Gastroesophageal sphincter (tissue), 3 donors: Measurements from ENCODE around the gene OXNAD1.

ENCODE experiments used
- POLR2A ChIP-seq, 2 donors: fragments of 450-650 bp; IDR thresholded peaks; one replicate each; pipeline ENCODE4 v1.6.1; 2017; ENCODE audit warnings: antibody characterized with exemption in 2 of 2, mild to moderate bottlenecking in 2 of 2, moderate library complexity in 1 of 2
- POLR2AphosphoS5 ChIP-seq: sonication (generic); formaldehyde crosslinking; IDR thresholded peaks from one replicate; pipeline ENCODE4 v1.6.1; 2017; ENCODE audit warnings: antibody characterized with exemption
- TF ChIP-seq, protein P1 (sequence below), 4 experiments: fragments of 200-600 bp in 2 of 4; fragments of 450-650 bp in 2 of 4; sonication (generic) in 1 of 4; IDR thresholded peaks; one replicate each; pipeline ENCODE4 v1.5.1; 2017 to 2019; ENCODE audit warnings: antibody characterized with exemption in 4 of 4, mild to moderate bottlenecking in 2 of 4, moderate library complexity in 2 of 4

DNA sequence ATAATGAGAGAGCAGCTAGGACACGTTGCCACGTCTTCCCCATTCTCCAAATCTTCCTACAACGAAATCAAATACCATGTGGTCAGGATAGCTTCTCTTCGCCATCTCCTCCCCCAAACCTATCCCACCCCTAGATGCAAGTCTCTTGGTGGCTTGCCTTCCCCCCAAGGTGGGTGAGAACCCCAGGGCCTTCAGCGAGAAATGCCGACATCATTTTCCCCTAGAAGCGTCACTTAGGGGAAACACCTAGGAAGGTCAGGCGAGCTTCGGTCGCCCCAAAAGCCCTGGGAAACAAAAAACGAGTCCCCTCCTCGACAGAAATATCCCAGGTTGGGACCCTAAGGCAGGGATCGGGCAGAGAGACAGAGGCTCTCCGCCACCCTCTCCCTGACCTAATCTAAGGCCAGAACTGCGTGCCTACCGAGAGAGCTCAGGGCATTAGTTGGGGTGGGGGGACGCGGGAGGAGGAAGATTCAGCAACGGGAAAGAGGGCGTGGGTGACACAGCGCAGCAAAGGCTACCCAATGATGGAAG, 771 bp upstream of the OXNAD1 start:
- TF ChIP-seq POLR2A (IDR thresholded peaks at IDR 0.05) (no peak), POLR2AphosphoS5 (no peak)
- TF ChIP-seq, protein P1, sequence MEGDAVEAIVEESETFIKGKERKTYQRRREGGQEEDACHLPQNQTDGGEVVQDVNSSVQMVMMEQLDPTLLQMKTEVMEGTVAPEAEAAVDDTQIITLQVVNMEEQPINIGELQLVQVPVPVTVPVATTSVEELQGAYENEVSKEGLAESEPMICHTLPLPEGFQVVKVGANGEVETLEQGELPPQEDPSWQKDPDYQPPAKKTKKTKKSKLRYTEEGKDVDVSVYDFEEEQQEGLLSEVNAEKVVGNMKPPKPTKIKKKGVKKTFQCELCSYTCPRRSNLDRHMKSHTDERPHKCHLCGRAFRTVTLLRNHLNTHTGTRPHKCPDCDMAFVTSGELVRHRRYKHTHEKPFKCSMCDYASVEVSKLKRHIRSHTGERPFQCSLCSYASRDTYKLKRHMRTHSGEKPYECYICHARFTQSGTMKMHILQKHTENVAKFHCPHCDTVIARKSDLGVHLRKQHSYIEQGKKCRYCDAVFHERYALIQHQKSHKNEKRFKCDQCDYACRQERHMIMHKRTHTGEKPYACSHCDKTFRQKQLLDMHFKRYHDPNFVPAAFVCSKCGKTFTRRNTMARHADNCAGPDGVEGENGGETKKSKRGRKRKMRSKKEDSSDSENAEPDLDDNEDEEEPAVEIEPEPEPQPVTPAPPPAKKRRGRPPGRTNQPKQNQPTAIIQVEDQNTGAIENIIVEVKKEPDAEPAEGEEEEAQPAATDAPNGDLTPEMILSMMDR (IDR thresholded peaks at IDR 0.05): no peak
